Dendritic cell treated with granulocyte-macrophage colony-stimulating factor and Interleukin-4, amounts not matched to agents 40 ng/mL and 50 ng/mL, for 4 days (primary cell): ENCODE results near the gene PLIN5.

Experiments used
- H3K27ac Mint-ChIP-seq: one replicate; pipeline ENCODE4 v1.8.0; 2022; ENCODE audit warnings: mild to moderate bottlenecking, mixed read lengths
- H3K27me3 Mint-ChIP-seq: one replicate; pipeline ENCODE4 v1.8.0; 2022; ENCODE audit warnings: mild to moderate bottlenecking, mixed read lengths
- H3K36me3 Mint-ChIP-seq: one replicate; pipeline ENCODE4 v1.8.0; 2022; ENCODE audit warnings: low read depth, mixed read lengths
- H3K4me1 Mint-ChIP-seq: one replicate; pipeline ENCODE4 v1.8.0; 2022; ENCODE audit warnings: low read depth, mixed read lengths
- H3K4me3 Mint-ChIP-seq: one replicate; pipeline ENCODE4 v1.8.0; 2022; ENCODE audit warnings: mild to moderate bottlenecking, moderate library complexity, mixed read lengths
- H3K9me3 Mint-ChIP-seq: one replicate; pipeline ENCODE4 v1.8.0; 2022; ENCODE audit warnings: mixed read lengths
- intact Hi-C: fragments of 100-400 bp; cut with micrococcal nuclease; formaldehyde crosslinking; loops from one replicate; pipeline ENCODE4 v1.15.0; 2022

The PLIN5 gene

GRCh38 chr19:4503132-4503824 lies 31.7 kb downstream of the PLIN5 start:
- H3K27me3 Mint-ChIP-seq: no peaks in the 10 kb centered on the region
- H3K4me1 Mint-ChIP-seq: peaks cover 31% of the 10 kb centered on the region
- H3K36me3 Mint-ChIP-seq: no peaks in the 10 kb centered on the region
- no peak overlapping the region for H3K4me3 Mint-ChIP-seq
- no peak overlapping the region for H3K27ac Mint-ChIP-seq
- H3K9me3 Mint-ChIP-seq: no peaks in the 10 kb centered on the region
- intact Hi-C loops: no loop called here

DNA sequence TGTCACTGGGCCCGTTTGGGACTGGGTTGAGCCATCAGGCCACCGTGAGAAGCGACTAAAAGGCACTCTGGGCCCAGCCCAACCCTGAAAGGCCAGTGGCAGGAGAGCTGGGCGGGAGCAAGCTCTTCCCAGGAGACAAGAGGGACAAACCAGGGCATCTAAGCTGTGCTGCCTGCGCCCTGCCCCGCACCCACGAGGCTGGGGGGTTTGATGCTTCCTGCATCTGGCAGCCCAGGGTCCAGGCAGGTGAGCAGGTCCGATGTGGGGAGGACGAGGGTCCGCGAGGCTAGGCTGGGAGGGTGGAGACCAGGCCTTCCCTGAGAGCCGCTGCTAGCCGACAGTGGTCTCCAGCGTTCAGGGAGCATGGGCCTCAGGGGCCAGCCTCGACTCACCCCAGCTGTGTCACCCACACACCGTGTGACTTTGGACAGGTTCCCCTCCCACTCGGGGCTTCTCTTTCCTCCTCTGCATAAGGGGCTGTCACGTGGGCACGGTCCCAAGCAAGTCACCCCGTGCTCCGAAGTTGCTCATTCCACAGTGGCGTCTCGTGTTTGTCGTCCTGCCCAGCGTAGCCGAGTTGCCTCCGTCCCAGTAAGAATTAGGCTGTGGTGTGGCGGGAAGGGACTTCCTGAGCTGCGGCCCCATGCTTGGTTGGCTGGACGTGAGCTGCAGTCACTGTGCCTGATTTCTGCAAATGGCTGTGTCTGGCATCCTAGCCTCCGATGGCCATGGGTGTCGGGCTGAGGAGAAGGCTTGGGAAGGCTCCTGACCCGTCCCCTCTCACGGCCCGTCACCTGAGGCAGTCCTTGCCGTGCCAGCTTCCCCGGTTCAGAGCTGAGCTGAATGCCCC lies 32.5 kb downstream of the PLIN5 start:
- intact Hi-C loops: no loop called here
- no peaks in the 10 kb centered on the region for H3K27me3 Mint-ChIP-seq
- no peaks in the 10 kb centered on the region for H3K36me3 Mint-ChIP-seq
- H3K9me3 Mint-ChIP-seq: no peaks in the 10 kb centered on the region
- peaks cover 31% of the 10 kb centered on the region for H3K4me1 Mint-ChIP-seq
- no peak overlapping the region for H3K4me3 Mint-ChIP-seq
- H3K27ac Mint-ChIP-seq: no peak overlapping the region

DNA sequence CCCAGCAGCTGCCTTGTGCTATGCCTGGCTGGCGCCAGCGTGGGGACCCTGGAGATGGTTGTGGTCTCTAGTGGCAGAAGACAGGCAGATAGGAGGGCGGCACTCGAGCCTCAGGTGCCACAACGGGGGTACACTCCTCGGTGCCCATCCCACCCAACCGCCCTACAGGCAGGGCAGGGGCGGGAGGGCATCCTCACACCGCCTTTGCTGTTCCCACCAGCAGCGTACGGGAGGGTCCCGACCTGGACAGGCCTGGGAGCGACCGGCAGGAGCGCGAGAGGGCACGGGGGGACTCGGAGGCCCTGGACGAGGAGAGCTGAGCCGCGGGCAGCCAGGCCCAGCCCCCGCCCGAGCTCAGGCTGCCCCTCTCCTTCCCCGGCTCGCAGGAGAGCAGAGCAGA lies 33.3 kb downstream of the PLIN5 start:
- Mint-ChIP-seq H3K4me1 (peaks cover 29% of the 10 kb centered on the region), H3K27me3 (no peaks in the 10 kb centered on the region)

GRCh38 chr19:4500841-4501591 lies 34.0 kb downstream of the PLIN5 start:
- Mint-ChIP-seq H3K27me3 (no peaks in the 10 kb centered on the region), H3K27ac (no peak overlapping the region), H3K36me3 (no peaks in the 10 kb centered on the region), H3K4me3 (no peak overlapping the region), H3K9me3 (no peaks in the 10 kb centered on the region), H3K4me1 (peaks cover 23% of the 10 kb centered on the region)
- intact Hi-C loops: no loop called here

More for the DNA sequence above, 33.3 kb downstream of the PLIN5 start:
- Mint-ChIP-seq H3K36me3 (no peaks in the 10 kb centered on the region), H3K9me3 (no peaks in the 10 kb centered on the region), H3K4me3 (no peak overlapping the region), H3K27ac (no peak overlapping the region)
- intact Hi-C loops: no loop called here

DNA sequence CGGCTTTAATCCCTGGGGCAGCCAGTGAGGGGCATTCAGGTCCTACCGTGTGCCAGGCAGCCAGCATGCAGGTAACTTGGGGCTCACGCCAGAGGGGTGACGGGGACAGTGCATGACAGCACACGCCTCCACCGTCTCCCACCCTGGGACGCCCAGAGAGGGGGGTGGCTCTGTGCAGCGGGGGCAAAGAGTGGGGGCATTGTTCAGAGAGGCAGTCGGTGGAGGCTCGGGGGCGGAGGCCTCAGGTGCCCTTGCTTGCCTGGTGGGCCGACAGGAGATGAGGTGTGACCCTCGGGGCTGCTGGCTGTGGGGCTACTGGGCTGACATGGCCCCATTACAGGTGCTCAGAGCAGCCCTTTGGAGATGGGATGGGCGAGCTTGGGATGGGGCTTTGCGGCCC lies 35.2 kb downstream of the PLIN5 start:
- H3K36me3 Mint-ChIP-seq: no peaks in the 10 kb centered on the region

DNA sequence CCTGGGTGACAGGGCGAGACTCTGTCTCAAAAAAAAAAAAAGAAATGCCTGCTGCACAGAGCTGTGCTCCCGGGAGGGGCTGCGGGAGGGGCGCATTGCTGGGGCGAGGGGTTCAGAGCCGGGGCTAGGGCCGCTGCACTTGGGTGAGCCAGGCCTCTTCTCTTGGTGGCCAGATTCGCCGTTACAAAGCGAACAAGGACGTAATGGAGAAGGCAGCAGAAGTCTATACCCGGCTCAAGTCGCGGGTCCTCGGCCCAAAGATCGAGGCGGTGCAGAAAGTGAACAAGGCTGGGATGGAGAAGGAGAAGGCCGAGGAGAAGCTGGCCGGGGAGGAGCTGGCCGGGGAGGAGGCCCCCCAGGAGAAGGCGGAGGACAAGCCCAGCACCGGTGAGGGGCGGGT lies 35.7 kb downstream of the PLIN5 start:
- Mint-ChIP-seq H3K4me1 (peaks cover 6% of the 10 kb centered on the region), H3K27me3 (no peaks in the 10 kb centered on the region), H3K27ac (no peak overlapping the region), H3K9me3 (no peaks in the 10 kb centered on the region), H3K4me3 (no peak overlapping the region), H3K36me3 (no peaks in the 10 kb centered on the region)
- intact Hi-C loops: no loop called here

More for the DNA sequence above, 35.2 kb downstream of the PLIN5 start:
- no peaks in the 10 kb centered on the region for H3K9me3 Mint-ChIP-seq
- peaks cover 11% of the 10 kb centered on the region for H3K4me1 Mint-ChIP-seq
- H3K27ac Mint-ChIP-seq: no peak overlapping the region
- no peak overlapping the region for H3K4me3 Mint-ChIP-seq
- no peaks in the 10 kb centered on the region for H3K27me3 Mint-ChIP-seq
- intact Hi-C loops: no loop called here

GRCh38 chr19:4498694-4499093 lies 36.3 kb downstream of the PLIN5 start:
- no peaks in the 10 kb centered on the region for H3K27me3 Mint-ChIP-seq
- no peaks in the 10 kb centered on the region for H3K9me3 Mint-ChIP-seq
- H3K4me1 Mint-ChIP-seq: no peaks in the 10 kb centered on the region
- intact Hi-C loops: no loop called here
- H3K4me3 Mint-ChIP-seq: no peak overlapping the region
- H3K27ac Mint-ChIP-seq: no peak overlapping the region
- H3K36me3 Mint-ChIP-seq: no peaks in the 10 kb centered on the region

GRCh38 chr19:4497770-4498389 lies 37.1 kb downstream of the PLIN5 start:
- intact Hi-C loops: no loop called here
- Mint-ChIP-seq H3K4me3 (no peak overlapping the region), H3K27me3 (no peaks in the 10 kb centered on the region), H3K4me1 (no peaks in the 10 kb centered on the region), H3K27ac (no peak overlapping the region), H3K36me3 (no peaks in the 10 kb centered on the region), H3K9me3 (no peaks in the 10 kb centered on the region)

GRCh38 chr19:4496304-4496703 lies 38.7 kb downstream of the PLIN5 start:
- Mint-ChIP-seq H3K4me3 (no peak overlapping the region), H3K4me1 (no peaks in the 10 kb centered on the region), H3K27ac (no peak overlapping the region), H3K36me3 (no peaks in the 10 kb centered on the region), H3K27me3 (no peaks in the 10 kb centered on the region), H3K9me3 (no peaks in the 10 kb centered on the region)
- intact Hi-C loops: no loop called here

GRCh38 chr19:4495471-4495870 lies 39.6 kb downstream of the PLIN5 start:
- intact Hi-C loops: no loop called here
- H3K27ac Mint-ChIP-seq: no peak overlapping the region
- H3K4me1 Mint-ChIP-seq: no peaks in the 10 kb centered on the region
- H3K27me3 Mint-ChIP-seq: no peaks in the 10 kb centered on the region
- no peaks in the 10 kb centered on the region for H3K36me3 Mint-ChIP-seq
- H3K4me3 Mint-ChIP-seq: no peak overlapping the region
- H3K9me3 Mint-ChIP-seq: no peaks in the 10 kb centered on the region

GRCh38 chr19:4494691-4495064 lies 40.3 kb downstream of the PLIN5 start:
- Mint-ChIP-seq H3K4me1 (no peaks in the 10 kb centered on the region), H3K9me3 (no peaks in the 10 kb centered on the region), H3K36me3 (no peaks in the 10 kb centered on the region), H3K27me3 (no peaks in the 10 kb centered on the region), H3K27ac (no peak overlapping the region), H3K4me3 (no peak overlapping the region)
- intact Hi-C loops: no loop called here

DNA sequence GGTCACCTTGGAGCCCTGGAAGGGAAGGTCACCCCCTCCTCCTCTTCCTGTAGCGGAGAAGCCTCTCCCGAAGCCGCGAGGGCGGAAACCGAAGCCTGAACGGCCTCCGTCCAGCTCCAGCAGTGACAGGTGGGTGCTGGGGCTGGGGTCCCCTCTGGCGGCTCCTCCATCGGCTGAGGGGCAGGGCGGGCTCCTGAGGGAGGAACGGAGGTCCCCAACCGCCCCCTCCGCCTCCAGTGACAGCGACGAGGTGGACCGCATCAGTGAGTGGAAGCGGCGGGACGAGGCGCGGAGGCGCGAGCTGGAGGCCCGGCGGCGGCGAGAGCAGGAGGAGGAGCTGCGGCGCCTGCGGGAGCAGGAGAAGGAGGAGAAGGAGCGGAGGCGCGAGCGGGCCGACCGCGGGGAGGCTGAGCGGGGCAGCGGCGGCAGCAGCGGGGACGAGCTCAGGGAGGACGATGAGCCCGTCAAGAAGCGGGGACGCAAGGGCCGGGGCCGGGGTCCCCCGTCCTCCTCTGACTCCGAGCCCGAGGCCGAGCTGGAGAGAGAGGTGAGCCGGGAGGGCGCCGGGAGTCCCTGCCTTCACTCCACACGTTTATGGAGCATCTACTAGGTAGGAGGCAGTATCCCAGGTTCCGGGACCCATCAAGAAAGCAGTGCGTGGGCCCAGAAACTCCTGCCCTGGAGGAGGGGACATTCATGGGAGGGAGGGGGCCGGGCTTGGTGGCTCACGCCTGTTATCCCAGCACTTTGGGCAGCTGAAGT lies 40.9 kb downstream of the PLIN5 start:
- H3K27ac Mint-ChIP-seq: no peak overlapping the region
- no peaks in the 10 kb centered on the region for H3K4me1 Mint-ChIP-seq
- intact Hi-C loops: no loop called here
- H3K4me3 Mint-ChIP-seq: no peak overlapping the region
- H3K36me3 Mint-ChIP-seq: no peaks in the 10 kb centered on the region
- no peaks in the 10 kb centered on the region for H3K9me3 Mint-ChIP-seq
- H3K27me3 Mint-ChIP-seq: no peaks in the 10 kb centered on the region

DNA sequence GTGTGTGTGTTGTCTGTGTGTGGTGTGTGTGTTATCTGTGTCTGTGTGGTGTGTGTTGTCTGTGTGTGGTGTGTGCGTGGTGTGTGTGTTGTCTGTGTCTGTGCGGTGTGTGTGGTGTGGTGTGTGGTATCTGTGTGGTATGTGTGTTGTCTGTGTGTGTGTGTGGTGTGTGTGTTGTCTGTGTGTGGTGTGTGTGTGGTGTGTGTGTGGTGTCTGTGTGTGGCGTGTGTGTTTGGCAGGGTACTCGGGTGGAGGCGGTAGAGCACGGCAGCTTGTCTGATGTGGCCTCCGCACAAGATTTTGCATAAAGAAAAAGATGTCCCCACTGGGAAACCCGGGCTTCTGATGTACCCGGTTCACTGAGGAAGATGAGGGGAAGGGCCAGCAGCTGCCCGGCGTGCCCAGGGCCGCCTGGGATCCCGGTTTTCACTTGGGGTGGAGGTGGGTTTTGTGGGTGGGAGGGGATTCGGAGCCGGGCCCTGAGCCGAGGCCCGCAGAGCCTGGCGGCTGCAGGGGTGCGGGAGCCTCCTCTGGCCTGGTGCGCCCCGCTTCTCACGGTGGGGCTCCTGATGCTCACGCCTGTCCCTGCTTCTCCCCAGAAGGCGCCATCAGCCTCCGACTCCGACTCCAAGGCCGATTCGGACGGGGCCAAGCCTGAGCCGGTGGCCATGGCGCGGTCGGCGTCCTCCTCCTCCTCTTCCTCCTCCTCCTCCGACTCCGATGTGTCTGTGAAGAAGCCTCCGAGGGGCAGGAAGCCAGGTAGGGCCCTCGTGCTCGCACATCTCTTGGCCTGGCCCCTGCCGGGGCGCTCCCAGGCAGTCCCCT lies 41.7 kb downstream of the PLIN5 start:
- H3K36me3 Mint-ChIP-seq: no peaks in the 10 kb centered on the region
- H3K27ac Mint-ChIP-seq: no peak overlapping the region
- H3K9me3 Mint-ChIP-seq: no peaks in the 10 kb centered on the region
- intact Hi-C loops: no loop called here
- no peaks in the 10 kb centered on the region for H3K4me1 Mint-ChIP-seq
- no peak overlapping the region for H3K4me3 Mint-ChIP-seq
- H3K27me3 Mint-ChIP-seq: no peaks in the 10 kb centered on the region
